ENCODE data around the gene RNF150. TPM values are rescaled to one million over a fixed set of nuclear protein-coding genes. Genes with fewer than 3 reads are reported as not detected.

RNF150 gene
- total RNA-seq, 4 donors from 2014 or later: 33.1 to 53.3 (median 43.6) TPM

- Histone ChIP-seq H3K27ac (replicated peaks in 1 of 4) (no peak overlapping the region), H3K27me3 (no peaks in the 10 kb centered on the region), H3K4me3 (no peak overlapping the region), H3K36me3 (no peaks in the 10 kb centered on the region), H3K4me1 (peaks cover 2 to 47% (median 36%) of the 10 kb centered on the region in 4 donors), H3K9me3 (no peaks in the 10 kb centered on the region)
- 44% methylated on average over 7 of the region's 7 CpGs for WGBS
- TF ChIP-seq POLR2AphosphoS5 (IDR thresholded peaks at IDR 0.05): peak in 1 of 2 donors; percentile 53
- TF ChIP-seq POLR2A (IDR thresholded peaks at IDR 0.05; ENCODE audit: low read depth): no peak
- TF ChIP-seq CTCF (IDR thresholded peaks at IDR 0.05): peak; percentile 74 to 77 (median 77)
- TF ChIP-seq EP300 (IDR thresholded peaks at IDR 0.05): no peak
- DNase-seq (ENCODE audit: extremely low spot score): no peak
- intact Hi-C loops (cut with DNase I): loop anchor here (1.0 to 10.0 kb wide), 3 partner anchors 63 to 363 kb away; partner anchors contain the start of genes RNF150 and ZNF330
Measured at GRCh38 chr4:140861359-140862176, 271.7 kb downstream of the RNF150 start.

- Histone ChIP-seq H3K9me3 (no peaks in the 10 kb centered on the region), H3K27ac (replicated peaks in 1 of 4) (peak overlapping the region; percentile 24 to 80 (median 50)), H3K4me3 (no peak overlapping the region), H3K27me3 (no peaks in the 10 kb centered on the region), H3K4me1 (peaks cover 6 to 59% (median 34%) of the 10 kb centered on the region in 4 donors), H3K36me3 (no peaks in the 10 kb centered on the region)
- 57% methylated on average over 3 of the region's 3 CpGs for WGBS
- no peak for DNase-seq (ENCODE audit: extremely low spot score)
- TF ChIP-seq POLR2A (IDR thresholded peaks at IDR 0.05; ENCODE audit: low read depth) (no peak), EP300 (IDR thresholded peaks at IDR 0.05) (no peak), CTCF (IDR thresholded peaks at IDR 0.05) (no peak), POLR2AphosphoS5 (IDR thresholded peaks at IDR 0.05) (no peak)
- intact Hi-C loops (cut with DNase I): loop anchor here (10.0 kb wide), 1 partner anchor 244 kb away; no protein-coding TSS in a partner anchor
Measured at GRCh38 chr4:140858897-140859296, 274.4 kb downstream of the RNF150 start.

GRCh38 chr4:140857111-140857510 lies 276.2 kb downstream of the RNF150 start:
- Histone ChIP-seq H3K27me3 (no peaks in the 10 kb centered on the region), H3K9me3 (no peaks in the 10 kb centered on the region), H3K4me1 (peaks cover 5 to 59% (median 35%) of the 10 kb centered on the region in 4 donors), H3K4me3 (peak overlapping the region in 1 of 4 donors; percentile 17), H3K36me3 (no peaks in the 10 kb centered on the region), H3K27ac (replicated peaks in 1 of 4) (peak overlapping the region; percentile 72 to 80 (median 74))
- 42% methylated on average over 2 of the region's 2 CpGs for WGBS
- DNase-seq (ENCODE audit: extremely low spot score): no peak
- intact Hi-C loops (cut with DNase I): loop anchor here (10.0 kb wide), 1 partner anchor 242 kb away; no protein-coding TSS in a partner anchor
- no peak for TF ChIP-seq POLR2AphosphoS5 (IDR thresholded peaks at IDR 0.05)
- no peak for TF ChIP-seq CTCF (IDR thresholded peaks at IDR 0.05)
- no peak for TF ChIP-seq EP300 (IDR thresholded peaks at IDR 0.05)
- TF ChIP-seq POLR2A (IDR thresholded peaks at IDR 0.05; ENCODE audit: low read depth): no peak

- Histone ChIP-seq H3K4me1 (peaks cover 3 to 58% (median 34%) of the 10 kb centered on the region in 4 donors), H3K27me3 (no peaks in the 10 kb centered on the region), H3K36me3 (no peaks in the 10 kb centered on the region), H3K4me3 (peak overlapping the region in 1 of 4 donors; percentile 17), H3K9me3 (no peaks in the 10 kb centered on the region), H3K27ac (replicated peaks in 1 of 4) (peak overlapping the region; percentile 72 to 80 (median 74))
- WGBS: 4% methylated on average over 6 of the region's 6 CpGs
- TF ChIP-seq POLR2AphosphoS5 (IDR thresholded peaks at IDR 0.05) (peak; percentile 30 to 46), CTCF (IDR thresholded peaks at IDR 0.05) (no peak)
- intact Hi-C loops (cut with DNase I): loop anchor here (10.0 kb wide), 1 partner anchor 242 kb away; no protein-coding TSS in a partner anchor
- DNase-seq (ENCODE audit: extremely low spot score): no peak
Measured at GRCh38 chr4:140856621-140857062, 276.6 kb downstream of the RNF150 start.
